Esophagus (tissue), 2 donors: ENCODE measurements around the gene GRB10. TPM values are rescaled to one million over a fixed set of nuclear protein-coding genes. Genes with fewer than 3 reads are reported as not detected.

Experiments
- H3K27ac ChIP-seq, 2 donors: one replicate each; pipeline ENCODE4 v1.5.1; 2013; ENCODE audit warnings: low read depth in 2 of 2, mild to moderate bottlenecking in 2 of 2, inconsistent platforms in 1 of 2, low read length in 1 of 2, moderate library complexity in 1 of 2
- H3K27me3 ChIP-seq, 2 donors: one replicate each; pipeline ENCODE4 v1.6.1; 2013; ENCODE audit warnings: low read length in 2 of 2, control low read depth in 1 of 2, mild to moderate bottlenecking in 1 of 2; ENCODE audit not compliant: insufficient read depth in 2 of 2, control insufficient read depth in 1 of 2
- H3K36me3 ChIP-seq, 2 donors: one replicate each; pipeline ENCODE4 v1.6.1; 2013; ENCODE audit warnings: low read length in 1 of 2; ENCODE audit not compliant: control insufficient read depth in 2 of 2, insufficient read depth in 2 of 2
- H3K4me1 ChIP-seq, 2 donors: one replicate each; pipeline ENCODE4 v1.6.1; 2013; ENCODE audit warnings: low read length in 1 of 2; ENCODE audit not compliant: control insufficient read depth in 2 of 2, insufficient read depth in 2 of 2
- H3K4me3 ChIP-seq, 2 donors: one replicate each; pipeline ENCODE4 v1.5.1; 2013; ENCODE audit warnings: low read length in 2 of 2, mild to moderate bottlenecking in 2 of 2, low read depth in 1 of 2, moderate library complexity in 1 of 2
- H3K9me3 ChIP-seq, 2 donors: one replicate each; pipeline ENCODE4 v1.6.1; 2013; ENCODE audit warnings: mild to moderate bottlenecking in 2 of 2, low read depth in 1 of 2, low read length in 1 of 2, moderate library complexity in 1 of 2; ENCODE audit not compliant: control insufficient read depth in 2 of 2, insufficient read depth in 1 of 2
- WGBS, 2 donors: extraction: QIAGEN DNeasy Blood & Tissue Kit; methylation state at CpG; one replicate each; pipeline ENCODE4 v1.1.7; 2013; 5-methylcytosine and 5-hydroxymethylcytosine counted together
- polyA plus RNA-seq, 2 donors: library from polyadenylated mRNA; stranded (reverse); fragments of 200-250 nt; gene quantifications; one replicate each; pipeline ENCODE4 v1.2.3, GENCODE V29; 2013
- donor health status: healthy with polysubstance abuse.
- donor health status: Bipolar disorder and iron deficiency.

GRB10 gene
- 1 to 10 TPM; 4.0 to 5.0 TPM for polyA plus RNA-seq

GRCh38 chr7:50782375-50783208 is at the start of gene GRB10:
TSS of gene GRB10 (minus strand) at chr7:50782896. CDS start at chr7:50732322, 50,574 bp downstream.
- WGBS, 2 donors: 50 to 53% methylated on average over 73 to 95 of the region's 95 CpGs
- peaks cover 2 to 9% of the 10 kb centered on the region in 2 donors for H3K4me1 ChIP-seq
- H3K27ac ChIP-seq: no peak within 1 kb of the TSS
- no peaks in the 10 kb centered on the region for H3K27me3 ChIP-seq
- peaks cover 0 to 3% of the 10 kb centered on the region in 2 donors for H3K9me3 ChIP-seq
- no peaks in the 10 kb centered on the region for H3K36me3 ChIP-seq
- H3K4me3 ChIP-seq: peak within 1 kb of the TSS; percentile 34 to 47

- Histone ChIP-seq H3K27me3 (no peaks in the 10 kb centered on the region), H3K36me3 (no peaks in the 10 kb centered on the region), H3K27ac (no peak overlapping the region), H3K4me1 (peaks cover 0 to 2% of the 10 kb centered on the region in 2 donors), H3K9me3 (no peaks in the 10 kb centered on the region), H3K4me3 (no peak overlapping the region)
- WGBS, 2 donors: 90 to 96% methylated on average over 2 of the region's 2 CpGs
Observed at GRCh38 chr7:50828801-50829200, 46.1 kb upstream of the GRB10 start.

- WGBS, 2 donors: 86 to 96% methylated on average over 3 of the region's 3 CpGs
- peaks cover 0 to 2% of the 10 kb centered on the region in 2 donors for H3K4me1 ChIP-seq
- H3K36me3 ChIP-seq: no peaks in the 10 kb centered on the region
- H3K4me3 ChIP-seq: no peak overlapping the region
- no peaks in the 10 kb centered on the region for H3K27me3 ChIP-seq
- H3K27ac ChIP-seq: no peak overlapping the region
- no peaks in the 10 kb centered on the region for H3K9me3 ChIP-seq
Observed at GRCh38 chr7:50828116-50828515, 45.4 kb upstream of the GRB10 start.

GRCh38 chr7:50827281-50827680 is 44.6 kb upstream of the GRB10 start:
- Histone ChIP-seq H3K4me3 (no peak overlapping the region), H3K4me1 (peaks cover 0 to 2% of the 10 kb centered on the region in 2 donors), H3K27ac (no peak overlapping the region), H3K9me3 (no peaks in the 10 kb centered on the region), H3K36me3 (no peaks in the 10 kb centered on the region), H3K27me3 (no peaks in the 10 kb centered on the region)

- Histone ChIP-seq H3K27ac (no peak overlapping the region), H3K27me3 (no peaks in the 10 kb centered on the region), H3K4me3 (no peak overlapping the region), H3K4me1 (peaks cover 0 to 2% of the 10 kb centered on the region in 2 donors), H3K9me3 (no peaks in the 10 kb centered on the region), H3K36me3 (no peaks in the 10 kb centered on the region)
- WGBS, 2 donors: 70 to 76% methylated on average over 8 of the region's 8 CpGs
Observed at GRCh38 chr7:50826371-50827172, 43.9 kb upstream of the GRB10 start.

GRCh38 chr7:50825465-50825864 is 42.8 kb upstream of the GRB10 start:
- 83 to 84% methylated on average over 7 of the region's 7 CpGs for WGBS, 2 donors

GRCh38 chr7:50824882-50825281 is 42.2 kb upstream of the GRB10 start:
- H3K36me3 ChIP-seq: no peaks in the 10 kb centered on the region
- WGBS, 2 donors: 65 to 75% methylated on average over 4 of the region's 4 CpGs

More at GRCh38 chr7:50825465-50825864, 42.8 kb upstream of the GRB10 start:
- Histone ChIP-seq H3K4me3 (no peak overlapping the region), H3K9me3 (no peaks in the 10 kb centered on the region), H3K27me3 (no peaks in the 10 kb centered on the region), H3K4me1 (peaks cover 0 to 2% of the 10 kb centered on the region in 2 donors), H3K27ac (no peak overlapping the region), H3K36me3 (no peaks in the 10 kb centered on the region)

GRCh38 chr7:50822706-50823105 is 40.0 kb upstream of the GRB10 start:
- Histone ChIP-seq H3K27me3 (no peaks in the 10 kb centered on the region), H3K36me3 (no peaks in the 10 kb centered on the region), H3K9me3 (no peaks in the 10 kb centered on the region), H3K27ac (no peak overlapping the region), H3K4me3 (no peak overlapping the region), H3K4me1 (peaks cover 0 to 2% of the 10 kb centered on the region in 2 donors)
- WGBS, 2 donors: 86 to 94% methylated on average over 5 of the region's 5 CpGs

More at GRCh38 chr7:50824882-50825281, 42.2 kb upstream of the GRB10 start:
- Histone ChIP-seq H3K4me1 (peaks cover 0 to 2% of the 10 kb centered on the region in 2 donors), H3K27me3 (no peaks in the 10 kb centered on the region), H3K9me3 (no peaks in the 10 kb centered on the region), H3K27ac (no peak overlapping the region), H3K4me3 (no peak overlapping the region)

GRCh38 chr7:50822110-50822509 is 39.4 kb upstream of the GRB10 start:
- H3K9me3 ChIP-seq: no peaks in the 10 kb centered on the region
- no peaks in the 10 kb centered on the region for H3K36me3 ChIP-seq
- no peak overlapping the region for H3K27ac ChIP-seq
- no peaks in the 10 kb centered on the region for H3K27me3 ChIP-seq
- H3K4me3 ChIP-seq: no peak overlapping the region
- WGBS, 2 donors: 56 to 73% methylated on average over 5 of the region's 5 CpGs
- peaks cover 0 to 2% of the 10 kb centered on the region in 2 donors for H3K4me1 ChIP-seq
